Stimulated activated CD8-positive, alpha-beta memory T cell treated with anti-CD3 and anti-CD28 coated beads, Interleukin-12 subunit alpha, Interleukin-12 subunit beta, amount 100 ng/mL, for 24 hours (primary cell): ENCODE results near the gene B4GALT5.
"Not testable (repeated sequence)": the region's sequence is repeated elsewhere in the genome, so short reads cannot be mapped to it uniquely, and the experiment has no call there.

Source experiments
- DNase-seq: peaks from one replicate; pipeline ENCODE4 v3.0.0-alpha.2; 2020; ENCODE audit errors: extremely low read depth

Gene B4GALT5

GRCh38 chr20:49628280-49628679 lies 85.4 kb downstream of the B4GALT5 start:
- not testable (repeated sequence) for DNase-seq

GRCh38 chr20:49627329-49627761 lies 86.3 kb downstream of the B4GALT5 start:
- no peak for DNase-seq

DNA sequence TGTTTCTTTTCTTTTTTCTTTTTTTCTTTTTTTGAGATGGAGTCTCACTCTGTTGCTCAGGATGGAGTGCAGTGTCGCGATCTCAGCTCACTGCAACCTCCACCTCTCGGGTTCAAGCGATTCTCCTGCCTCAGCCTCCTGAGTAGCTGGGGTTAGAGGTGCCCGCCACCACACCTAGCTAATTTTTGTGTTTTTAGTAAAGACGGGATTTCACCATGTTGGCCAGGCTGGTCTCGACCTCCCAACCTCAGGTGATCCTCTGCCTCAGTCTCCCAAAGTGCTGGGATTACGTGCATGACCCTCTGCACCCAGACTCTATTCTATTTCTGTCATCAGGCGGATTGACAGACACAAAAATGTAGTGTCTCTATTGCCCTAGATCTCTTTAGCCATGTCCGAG lies 88.7 kb downstream of the B4GALT5 start:
- not testable (repeated sequence) for DNase-seq

GRCh38 chr20:49624317-49624716 lies 89.4 kb downstream of the B4GALT5 start:
- DNase-seq, result no peak

GRCh38 chr20:49622243-49622642 lies 91.4 kb downstream of the B4GALT5 start:
- DNase-seq, result no peak

DNA sequence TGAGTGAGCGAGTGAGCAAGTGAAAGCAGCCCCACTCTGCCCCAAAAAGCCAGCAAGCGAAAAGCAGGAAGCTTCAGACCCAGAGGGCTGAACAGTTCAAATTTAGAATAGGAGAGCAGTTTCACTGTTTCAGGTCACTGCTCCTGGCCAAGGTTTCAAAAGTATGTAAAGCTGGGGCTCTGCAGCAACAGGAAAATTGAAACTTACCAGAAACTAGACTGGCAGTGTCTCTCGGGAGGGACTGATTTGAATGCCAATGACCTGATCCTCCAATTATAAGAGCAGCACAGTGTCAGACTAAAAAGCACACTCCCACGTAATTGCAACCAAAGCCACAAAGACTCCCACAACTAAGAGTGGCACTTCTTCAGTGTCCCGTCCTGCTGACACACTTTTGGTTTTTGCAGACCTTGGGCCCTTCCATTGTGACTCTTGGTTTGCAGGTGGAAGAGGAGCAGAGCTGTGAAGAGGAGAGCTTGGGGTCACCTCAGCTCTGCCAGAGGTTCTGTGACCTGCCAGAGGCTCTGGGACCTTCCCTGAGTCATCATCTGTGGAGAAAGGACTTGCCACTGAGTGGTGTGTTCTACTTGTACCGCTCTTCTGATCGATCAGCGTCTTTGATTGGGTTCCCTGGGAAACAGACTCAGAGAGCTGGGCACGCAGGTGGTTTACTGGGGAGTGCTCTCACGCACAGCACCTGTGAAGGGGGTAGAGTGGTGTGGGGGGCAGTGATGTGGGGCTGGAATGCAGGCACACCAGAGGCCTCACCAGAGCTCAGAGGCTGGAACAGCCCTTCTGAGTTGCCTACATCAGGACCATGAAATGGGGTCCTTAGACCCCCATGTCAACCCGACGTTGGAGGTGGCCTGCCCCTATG lies 93.1 kb downstream of the B4GALT5 start:
- no peak for DNase-seq

DNA sequence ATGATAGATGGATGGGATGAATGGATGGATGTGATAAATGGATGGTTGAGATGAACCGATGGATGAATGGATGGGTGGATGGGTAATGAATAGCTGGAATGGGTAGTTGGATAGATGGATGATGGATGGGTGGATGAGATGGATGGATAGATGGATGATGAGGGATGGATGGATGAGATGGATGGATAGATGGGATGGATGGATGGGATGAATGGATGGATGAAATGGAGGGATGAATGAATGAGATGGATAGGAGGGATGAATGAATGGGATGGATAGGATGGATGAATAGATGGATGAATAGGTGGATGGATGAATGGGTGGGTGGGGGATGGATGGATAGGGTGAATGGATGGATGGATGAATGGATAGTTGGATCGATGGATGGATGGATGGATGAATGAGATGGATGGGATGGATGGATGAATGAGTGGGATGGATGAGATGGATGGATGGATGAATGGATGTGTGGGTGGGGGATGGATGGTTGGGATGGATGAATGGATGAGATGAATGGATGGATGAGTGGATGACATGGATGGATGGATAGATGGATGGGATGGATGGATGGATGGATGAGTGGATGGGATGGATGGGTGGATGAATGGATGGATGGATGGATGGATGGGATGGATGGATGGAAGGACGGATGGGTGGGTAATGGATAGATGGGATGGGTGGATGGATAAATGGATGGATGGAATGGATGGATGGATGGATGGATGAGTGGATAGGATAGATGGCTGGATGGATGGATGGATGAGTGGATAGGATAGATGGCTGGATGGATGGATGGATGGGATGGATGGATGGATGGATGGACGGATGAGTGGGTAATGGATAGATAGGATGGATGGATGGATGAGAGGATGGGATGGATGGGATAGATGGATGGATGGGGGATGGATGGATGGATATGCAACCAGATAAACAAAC lies 94.3 kb downstream of the B4GALT5 start:
- DNase-seq, result no peak

DNA sequence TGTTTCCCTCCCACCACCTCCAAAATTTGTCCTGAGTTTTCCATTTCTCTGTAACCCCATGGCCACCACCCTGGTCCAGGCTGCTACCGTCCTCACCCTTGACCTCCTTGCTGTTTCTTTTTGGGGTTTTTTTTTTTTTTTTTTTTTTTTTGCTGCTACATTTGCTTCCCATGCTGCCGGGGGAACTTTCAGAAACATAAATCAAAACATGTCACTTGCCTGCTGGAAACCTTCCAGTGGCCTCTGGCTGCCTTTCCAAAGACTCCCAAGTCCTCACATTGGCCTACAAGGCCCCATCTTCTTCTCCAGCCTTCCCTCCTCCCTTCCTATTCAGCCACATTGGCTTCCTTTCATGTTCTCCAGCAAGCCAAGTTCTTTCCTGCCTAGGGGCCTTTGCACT lies 95.4 kb downstream of the B4GALT5 start:
- DNase-seq, result no peak

DNA sequence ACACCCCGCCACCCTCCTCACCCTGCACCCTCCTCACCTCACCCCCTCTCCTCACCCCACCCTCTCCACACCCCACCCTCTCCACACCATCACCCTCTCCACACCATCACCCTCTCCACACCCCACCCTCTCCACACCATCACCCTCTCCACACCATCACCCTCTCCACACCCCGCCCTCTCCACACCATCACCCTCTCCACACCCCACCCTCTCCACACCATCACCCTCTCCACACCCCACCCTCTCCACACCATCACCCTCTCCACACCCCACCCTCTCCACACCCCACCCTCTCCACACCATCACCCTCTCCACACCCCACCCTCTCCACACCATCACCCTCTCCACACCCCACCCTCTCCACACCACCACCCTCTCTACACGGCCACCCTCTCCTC lies 96.3 kb downstream of the B4GALT5 start:
- not testable (repeated sequence) for DNase-seq

DNA sequence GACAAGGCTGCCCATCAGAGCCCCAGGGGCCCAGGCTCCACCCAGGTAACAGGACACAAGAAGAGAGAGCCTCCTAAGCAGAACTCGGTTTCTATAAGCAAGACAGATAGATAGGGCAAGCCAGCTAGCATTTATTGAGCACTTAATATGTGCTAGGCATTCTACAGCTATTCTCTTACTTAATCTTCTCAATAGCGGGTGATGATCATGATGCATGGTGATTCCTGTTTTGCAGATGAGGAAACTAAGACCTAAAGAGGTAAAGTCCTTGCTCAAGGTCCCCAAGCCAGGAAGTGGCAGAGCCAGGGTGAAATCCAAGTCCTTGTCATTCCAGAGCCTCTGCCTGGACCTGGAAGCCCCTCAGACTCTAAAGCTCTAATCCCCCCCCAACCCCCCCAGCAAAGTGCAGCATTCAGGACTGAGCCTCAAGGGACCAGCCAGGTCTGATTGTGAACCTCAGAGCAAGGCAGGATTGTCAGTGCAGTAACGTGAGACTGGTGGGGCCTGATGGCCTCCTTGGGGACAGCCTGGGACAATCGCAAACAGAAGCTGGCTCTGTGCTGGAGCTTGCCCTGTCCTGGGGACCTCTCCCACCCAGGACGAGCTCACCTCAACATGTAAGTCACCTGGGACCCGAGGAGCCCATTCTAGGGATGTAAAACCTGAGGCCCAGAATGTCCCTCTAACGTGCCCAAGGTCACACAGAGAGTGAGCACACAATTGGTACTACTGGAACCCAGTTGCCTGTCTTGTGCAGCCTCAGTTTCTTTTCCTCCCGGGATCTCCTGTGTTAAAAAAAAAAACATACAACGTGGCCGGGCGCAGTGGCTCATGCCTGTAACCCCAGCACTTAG lies 97.3 kb downstream of the B4GALT5 start:
- no peak for DNase-seq

- no peak for DNase-seq
Measured at GRCh38 chr20:49615401-49616153, 98.1 kb downstream of the B4GALT5 start.

DNA sequence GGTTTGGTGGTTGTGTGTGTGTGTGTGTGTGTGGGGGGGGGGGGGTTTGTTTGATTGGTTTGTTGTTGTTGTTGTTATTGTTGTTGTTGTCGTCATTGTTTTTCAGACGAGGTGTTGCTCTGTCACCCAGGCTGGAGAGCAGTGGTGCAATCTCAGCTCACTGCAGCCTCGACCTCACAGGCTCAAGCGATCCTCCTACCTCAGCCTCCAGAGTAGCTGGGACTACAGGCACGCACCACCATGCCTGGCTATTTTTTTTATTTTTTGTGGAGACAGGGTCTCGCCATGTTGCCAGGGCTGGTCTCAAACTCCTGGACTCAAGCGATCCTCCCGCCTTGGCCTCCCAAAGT lies 98.7 kb downstream of the B4GALT5 start:
- not testable (repeated sequence) for DNase-seq

- no peak for DNase-seq
Measured at GRCh38 chr20:49614338-49615050, 99.2 kb downstream of the B4GALT5 start.

- no peak for DNase-seq
Measured at GRCh38 chr20:49612127-49612738, 101.4 kb downstream of the B4GALT5 start.

DNA sequence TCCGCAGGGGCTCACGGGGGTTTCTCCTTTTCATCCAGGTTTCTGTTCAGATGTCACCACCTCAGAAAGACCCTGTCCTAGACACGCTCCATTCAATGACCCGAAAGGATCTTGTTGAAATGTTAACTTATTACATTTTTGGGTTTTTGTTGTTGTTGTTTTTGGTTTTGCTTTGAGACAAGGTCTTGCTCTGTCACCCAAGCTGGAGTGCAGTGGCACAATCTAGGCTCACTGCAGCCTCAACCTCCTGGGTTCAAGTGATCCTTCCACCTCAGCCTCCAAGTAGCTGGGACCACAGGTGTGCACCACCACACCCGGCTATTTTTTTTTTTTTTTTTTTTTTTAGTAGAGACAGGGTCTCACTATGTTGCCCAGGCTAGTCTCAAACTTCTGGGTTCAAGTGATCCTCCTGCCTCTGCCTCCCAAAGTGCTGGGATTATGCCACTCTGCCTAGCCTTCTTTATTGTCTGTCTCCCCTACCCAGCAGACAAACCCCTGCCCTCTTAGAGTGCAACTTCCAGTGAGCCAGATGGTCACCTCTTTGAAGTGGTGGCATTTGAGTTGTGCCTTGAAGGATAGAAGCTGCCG lies 102.0 kb downstream of the B4GALT5 start:
- not testable (repeated sequence) for DNase-seq

- DNase-seq, result no peak
Measured at GRCh38 chr20:49610691-49611538, 102.8 kb downstream of the B4GALT5 start.

- DNase-seq, result peak; percentile 51
Measured at GRCh38 chr20:49608752-49609670, 104.7 kb downstream of the B4GALT5 start.
